Endothelial cell of umbilical vein (primary cell): Measurements from ENCODE around the gene CHST15.

Experiments
- CTCF ChIP-seq, 2 donors: IDR thresholded peaks; 1 replicate in 1 of 2; 2 replicates in 1 of 2; pipeline ENCODE4 v1.5.1; 2011; ENCODE audit warnings: low read length in 2 of 2, mild to moderate bottlenecking in 2 of 2, moderate library complexity in 2 of 2, control low read depth in 1 of 2, inconsistent platforms in 1 of 2, low read depth in 1 of 2; ENCODE audit not compliant: insufficient read depth in 1 of 2; ENCODE audit errors: extremely low read depth in 1 of 2
- EZH2 ChIP-seq: IDR thresholded peaks from 2 replicates; pipeline ENCODE4 v1.6.1; 2012; ENCODE audit warnings: borderline replicate concordance, low read depth, mild to moderate bottlenecking, moderate library complexity, low read length, inconsistent platforms; ENCODE audit not compliant: severe bottlenecking
- FOS ChIP-seq: IDR thresholded peaks from 2 replicates; pipeline ENCODE4 v1.6.1; 2011; ENCODE audit warnings: mild to moderate bottlenecking, low read length, moderate library complexity, borderline replicate concordance; ENCODE audit not compliant: insufficient read depth
- GATA2 ChIP-seq: IDR thresholded peaks from 2 replicates; pipeline ENCODE4 v1.7.0; 2011; ENCODE audit warnings: low read depth, mild to moderate bottlenecking, moderate library complexity, mixed read lengths, low read length; ENCODE audit not compliant: insufficient read length, insufficient read depth
- JUN ChIP-seq: IDR thresholded peaks from 2 replicates; pipeline ENCODE4 v1.6.1; 2011; ENCODE audit warnings: borderline replicate concordance, low read depth; ENCODE audit not compliant: insufficient read length, insufficient read depth
- MAX ChIP-seq: IDR thresholded peaks from 2 replicates; pipeline ENCODE4 v1.6.1; 2011; ENCODE audit not compliant: insufficient read depth, insufficient read length
- MYC ChIP-seq: IDR thresholded peaks from one replicate; pipeline ENCODE4 v1.6.1; 2011; ENCODE audit warnings: mild to moderate bottlenecking, low read depth, low read length
- POLR2A ChIP-seq: IDR thresholded peaks from 2 replicates; pipeline ENCODE4 v1.6.1; 2012; ENCODE audit warnings: low read depth, mild to moderate bottlenecking, control low read depth, low read length
- POLR2AphosphoS5 ChIP-seq: IDR thresholded peaks from 2 replicates; pipeline ENCODE4 v1.6.1; 2012; ENCODE audit warnings: low read depth, mild to moderate bottlenecking, control low read depth, low read length, moderate library complexity; ENCODE audit not compliant: insufficient read depth

- TF ChIP-seq CTCF (IDR thresholded peaks at IDR 0.05; ENCODE audit: extremely low read depth in 1 of 2, insufficient read depth in 1 of 2, low read depth in 1 of 2, low read length in 2 of 2) = no peak
- no peak for TF ChIP-seq POLR2A
- no peak for TF ChIP-seq EZH2
- no peak for TF ChIP-seq MAX
- no peak for TF ChIP-seq GATA2
- no peak for TF ChIP-seq POLR2AphosphoS5
- no peak for TF ChIP-seq JUN
- TF ChIP-seq MYC = no peak
- no peak for TF ChIP-seq FOS
These were observed 85.2 kb downstream of the CHST15 start for GRCh38 chr10:124008187-124008586.
